ENCODE measurements around the gene ABI3.
A peak's percentile ranks its signal among the peaks of the same experiment; 100 is the strongest.

Gene ABI3

GRCh38 chr17:49197346-49197998 is 13.0 kb upstream of the ABI3 start:
- TF ChIP-seq CTCF (IDR thresholded peaks at IDR 0.05; ENCODE audit: low read depth, low read length): no peak
- peak in 1 of 2 donors; percentile 30 for DNase-seq (ENCODE audit: low read depth in 2 of 2)
- no peak overlapping the region for H3K4me3 ChIP-seq (replicated peaks in 1 of 2; ENCODE audit: low read depth in 2 of 2, low read length in 2 of 2)

- no peak for DNase-seq (ENCODE audit: low read depth in 2 of 2)
- H3K4me3 ChIP-seq (replicated peaks in 1 of 2; ENCODE audit: low read depth in 2 of 2, low read length in 2 of 2): no peak overlapping the region
- TF ChIP-seq CTCF (IDR thresholded peaks at IDR 0.05; ENCODE audit: low read depth, low read length): no peak
These were observed 12.3 kb upstream of the ABI3 start for GRCh38 chr17:49198211-49198610.

GRCh38 chr17:49200423-49201083 is 10.0 kb upstream of the ABI3 start:
- no peak for DNase-seq (ENCODE audit: low read depth in 2 of 2)
- no peak for TF ChIP-seq CTCF (IDR thresholded peaks at IDR 0.05; ENCODE audit: low read depth, low read length)
- H3K4me3 ChIP-seq (replicated peaks in 1 of 2; ENCODE audit: low read depth in 2 of 2, low read length in 2 of 2): no peak overlapping the region

- no peak overlapping the region for H3K4me3 ChIP-seq (replicated peaks in 1 of 2; ENCODE audit: low read depth in 2 of 2, low read length in 2 of 2)
- peak; percentile 61 to 69 for DNase-seq (ENCODE audit: low read depth in 2 of 2)
- TF ChIP-seq CTCF (IDR thresholded peaks at IDR 0.05; ENCODE audit: low read depth, low read length): no peak
These were observed 9.0 kb upstream of the ABI3 start for GRCh38 chr17:49201481-49201927.

GRCh38 chr17:49203796-49204195 is 6.7 kb upstream of the ABI3 start:
- no peak overlapping the region for H3K4me3 ChIP-seq (replicated peaks in 1 of 2; ENCODE audit: low read depth in 2 of 2, low read length in 2 of 2)
- no peak for TF ChIP-seq CTCF (IDR thresholded peaks at IDR 0.05; ENCODE audit: low read depth, low read length)
- no peak for DNase-seq (ENCODE audit: low read depth in 2 of 2)

- no peak overlapping the region for H3K4me3 ChIP-seq (replicated peaks in 1 of 2; ENCODE audit: low read depth in 2 of 2, low read length in 2 of 2)
- TF ChIP-seq CTCF (IDR thresholded peaks at IDR 0.05; ENCODE audit: low read depth, low read length): no peak
- no peak for DNase-seq (ENCODE audit: low read depth in 2 of 2)
These were observed 6.0 kb upstream of the ABI3 start for GRCh38 chr17:49204516-49204915.

Data from cardiac fibroblast (primary cell).